IMR-90 (cell line): ENCODE data around the gene CKAP4. TPM values are rescaled to one million over a fixed set of nuclear protein-coding genes. Genes with fewer than 3 reads are reported as not detected.

Experiments used
- ATAC-seq: fragments of 200-7000 bp; cut with Tn5 transposase; 2 replicates; pipeline ENCODE4 v1.9.1; 2020; ENCODE audit warnings: low read depth, mild to moderate bottlenecking, moderate library complexity
- BruUV-seq: library from RNA; stranded (reverse); fragments of 400-500 nt; replicated peaks from 2 replicates; lab custom pipeline; 2021; lab: Mats Ljungman, UMichigan
- CTCF ChIA-PET: fragments of 300-600 bp; formaldehyde crosslinking; extraction: SDS; loops from one replicate; lab custom pipeline; 2021; ENCODE audit warnings: antibody characterized with exemption; lab: Yijun Ruan, JAX
- POLR2A ChIA-PET: fragments of 300-600 bp; sonication (Branson Sonifier 250); formaldehyde crosslinking; loops from one replicate; lab custom pipeline; 2022; ENCODE audit warnings: antibody characterized with exemption; ENCODE audit not compliant: unreplicated experiment; lab: Charles Lee
- DNase-seq: peaks from one replicate; pipeline ENCODE4 v3.0.0; 2013
- H2AFZ ChIP-seq: replicated peaks from 2 replicates; pipeline ENCODE3; 2013; ENCODE audit warnings: low read length, mild to moderate bottlenecking; ENCODE audit not compliant: poor library complexity
- H2AK5ac ChIP-seq: 2 replicates; pipeline ENCODE4 v1.6.1; 2013; ENCODE audit warnings: low read depth, low read length, inconsistent platforms
- H2AK9ac ChIP-seq: replicated peaks from 2 replicates; pipeline ENCODE3; 2013; ENCODE audit warnings: mild to moderate bottlenecking, low read depth, low read length, moderate library complexity; ENCODE audit not compliant: poor library complexity
- H2BK120ac ChIP-seq: 2 replicates; pipeline ENCODE4 v1.6.1; 2013; ENCODE audit warnings: low read depth, low read length, inconsistent platforms
- H2BK15ac ChIP-seq: 3 replicates; pipeline ENCODE4 v1.6.1; 2013; ENCODE audit warnings: low read depth, low read length, inconsistent platforms
- H2BK20ac ChIP-seq: 2 replicates; pipeline ENCODE4 v1.6.1; 2013; ENCODE audit warnings: low read depth, mild to moderate bottlenecking, inconsistent platforms, low read length, moderate library complexity
- H2BK5ac ChIP-seq: 2 replicates; pipeline ENCODE4 v1.6.1; 2013; ENCODE audit warnings: mild to moderate bottlenecking, low read depth, low read length, inconsistent platforms; ENCODE audit not compliant: poor library complexity, severe bottlenecking
- H3K14ac ChIP-seq: replicated peaks from 2 replicates; pipeline ENCODE4 v1.6.1; 2013; ENCODE audit warnings: low read depth, low read length, inconsistent platforms
- H3K18ac ChIP-seq: 2 replicates; pipeline ENCODE4 v1.6.1; 2013; ENCODE audit warnings: low read depth, low read length, control low read depth
- H3K23ac ChIP-seq: 2 replicates; pipeline ENCODE4 v1.6.1; 2013; ENCODE audit warnings: low read depth, low read length, inconsistent platforms
- H3K27ac ChIP-seq: 2 replicates; pipeline ENCODE4 v1.5.1; 2013; ENCODE audit warnings: mild to moderate bottlenecking, control low read depth, low read length; ENCODE audit not compliant: insufficient read depth
- H3K27me3 ChIP-seq: 2 replicates; pipeline ENCODE4 v1.6.1; 2013; ENCODE audit warnings: low read length; ENCODE audit not compliant: control insufficient read depth, insufficient read depth
- H3K36me3 ChIP-seq: 2 replicates; pipeline ENCODE4 v1.6.1; 2013; ENCODE audit warnings: low read length, mixed read lengths; ENCODE audit not compliant: control insufficient read depth, insufficient read depth
- H3K4ac ChIP-seq: 2 replicates; pipeline ENCODE4 v1.6.1; 2013; ENCODE audit warnings: low read depth, low read length, inconsistent platforms
- H3K4me1 ChIP-seq: 2 replicates; pipeline ENCODE4 v1.6.1; 2013; ENCODE audit warnings: low read length, mixed read lengths; ENCODE audit not compliant: control insufficient read depth, insufficient read depth
- H3K4me2 ChIP-seq: 2 replicates; pipeline ENCODE4 v1.6.1; 2013; ENCODE audit warnings: low read depth, mild to moderate bottlenecking, control low read depth, low read length, moderate library complexity
- H3K4me3 ChIP-seq: 2 replicates; pipeline ENCODE4 v1.5.1; 2013; ENCODE audit warnings: low read depth, mild to moderate bottlenecking, control low read depth, low read length, moderate library complexity; ENCODE audit not compliant: insufficient read depth
- H3K56ac ChIP-seq: 2 replicates; pipeline ENCODE4 v1.6.1; 2013; ENCODE audit warnings: low read length, inconsistent platforms; ENCODE audit not compliant: insufficient read depth; ENCODE audit errors: extremely low read depth
- H3K79me1 ChIP-seq, 2 experiments: 2 replicates each; pipeline ENCODE4 v1.6.1; 2013; ENCODE audit warnings: low read length in 2 of 2, inconsistent platforms in 1 of 2, low read depth in 1 of 2
- H3K9ac ChIP-seq: 2 replicates; pipeline ENCODE4 v1.6.1; 2013; ENCODE audit warnings: low read depth, low read length, control low read depth
- H3K9me1 ChIP-seq: 2 replicates; pipeline ENCODE4 v1.6.1; 2013; ENCODE audit warnings: low read length, inconsistent platforms; ENCODE audit not compliant: insufficient read depth
- H3K9me3 ChIP-seq: 2 replicates; pipeline ENCODE4 v1.6.1; 2013; ENCODE audit warnings: low read length; ENCODE audit not compliant: control insufficient read depth, insufficient read depth
- H4K20me1 ChIP-seq: 2 replicates; pipeline ENCODE4 v1.6.1; 2013; ENCODE audit warnings: low read length, inconsistent platforms; ENCODE audit not compliant: insufficient read depth
- H4K5ac ChIP-seq: 2 replicates; pipeline ENCODE4 v1.6.1; 2013; ENCODE audit warnings: mild to moderate bottlenecking, low read depth, low read length, control low read depth
- H4K8ac ChIP-seq, 2 experiments: 2 replicates each; pipeline ENCODE4 v1.6.1; 2013; ENCODE audit warnings: low read depth in 2 of 2, low read length in 2 of 2, control low read depth in 1 of 2, inconsistent platforms in 1 of 2
- H4K91ac ChIP-seq: 2 replicates; pipeline ENCODE4 v1.6.1; 2013; ENCODE audit warnings: low read depth, low read length, inconsistent platforms; ENCODE audit not compliant: insufficient read depth
- CTCF ChIP-seq: conservative IDR thresholded peaks from 2 replicates; pipeline ENCODE4 v1.5.1; 2012; ENCODE audit warnings: mild to moderate bottlenecking, low read depth, low read length, improper control_type of control experiment
- MAZ ChIP-seq: IDR thresholded peaks from 2 replicates; pipeline ENCODE4 v1.6.1; 2012; ENCODE audit warnings: low read depth, mild to moderate bottlenecking, low read length, improper control_type of control experiment, moderate library complexity, borderline replicate concordance
- NFE2L2 ChIP-seq: fragments of 150-350 bp; IDR thresholded peaks from 2 replicates; pipeline ENCODE4 v1.6.1; 2016; ENCODE audit warnings: low read depth, mild to moderate bottlenecking, low read length
- WGBS, 2 experiments: methylation state at CpG; one replicate each; pipeline versions ENCODE4 v1.1.5 to v1.1.7; 2013; ENCODE audit warnings: missing lambda C conversion rate in 2 of 2; ENCODE audit not compliant: insufficient read length in 1 of 2; ENCODE audit errors: extremely low coverage in 2 of 2; 5-methylcytosine and 5-hydroxymethylcytosine counted together
- dilution Hi-C: fragments of 300-500 bp; cut with HindIII; formaldehyde crosslinking; loops from one replicate; pipeline ENCODE4 v1.14.3; 2018; ENCODE audit warnings: low sequenced_read_pairs; ENCODE audit not compliant: unreplicated experiment
- in situ Hi-C: fragments of 300-500 bp; cut with MboI; formaldehyde crosslinking; loops from 3 replicates; pipeline ENCODE4 v1.14.3; 2019; ENCODE audit warnings: low sequenced_read_pairs, inconsistent platforms, mixed read lengths
- intact Hi-C: fragments of 100-400 bp; cut with micrococcal nuclease; formaldehyde crosslinking; loops from 2 replicates; pipeline ENCODE4 v1.10.0; 2022
- polyA plus RNA-seq, 3 experiments: library from polyadenylated mRNA; depleted of rRNA; stranded (reverse); fragments of >200 nt; gene quantifications; 2 replicates each; pipeline ENCODE4 v1.2.3, GENCODE V29; 2012; ENCODE audit warnings: low replicate concordance in 1 of 3
- total RNA-seq: library from RNA; depleted of rRNA; stranded (reverse); fragments of >200 nt; gene quantifications from 2 replicates; pipeline ENCODE4 v1.2.3, GENCODE V29; 2012

CKAP4 gene
- total and polyA plus RNA-seq, 2 of the 4 experiments (the other 2 are of a cell fraction), result 94.5 to 297 TPM

- Histone ChIP-seq H3K36me3 (no peaks in the 10 kb centered on the region), H2BK15ac (no peak overlapping the region), H2BK20ac (no peak overlapping the region; the same call in 1 of the 2 replicates), H3K23ac (no peak overlapping the region), H3K9me3 (peaks cover 6% of the 10 kb centered on the region), H3K79me1 (no peaks in the 10 kb centered on the region), H4K91ac (no peak overlapping the region), H3K56ac (no peak overlapping the region), H2AK5ac (0 out of 2 replicates have a peak overlapping the region, but pooled peaks have one; percentile 37), H3K4me3 (no peak overlapping the region), H3K4me1 (peaks cover 7% of the 10 kb centered on the region), H3K4ac (no peak overlapping the region), H2BK120ac (no peak overlapping the region), H2BK5ac (no peak overlapping the region), H2AFZ (no peak overlapping the region), H3K18ac (no peak overlapping the region), H3K27ac (no peak overlapping the region), H3K4me2 (no peak overlapping the region), H2AK9ac (no peak overlapping the region), H3K27me3 (no peaks in the 10 kb centered on the region; the same call in 1 of the 2 replicates), H3K9ac (no peak overlapping the region), H4K20me1 (no peaks in the 10 kb centered on the region), H3K9me1 (peaks cover 8% of the 10 kb centered on the region), H4K8ac (no peak overlapping the region), H3K14ac (no peak overlapping the region), H4K5ac (no peak overlapping the region)
- dilution Hi-C loops (no loop called here), intact Hi-C loops (loop anchor here (5.0 kb wide), 1 partner anchor 37 kb away; the partner anchor contains the start of gene CKAP4), in situ Hi-C loops (loop anchor here (5.0 kb wide), 1 partner anchor 32 kb away; no protein-coding TSS in a partner anchor)
- CTCF ChIA-PET, result interaction anchor here (0.9 kb wide), 1 partner anchor 58 kb away, joined by 3 read pairs; no protein-coding TSS in a partner anchor
- POLR2A ChIA-PET, result no interaction called here
- 80% methylated on average over 5 of the region's 10 CpGs; no CpG with 5 or more reads in 1 of the 2 experiments for whole genome bisulfite sequencing, 2 experiments
- ATAC-seq (no peak), DNase-seq (no peak)
- BruUV-seq, result no TSS peak
- no peak for TF ChIP-seq MAZ
- TF ChIP-seq NFE2L2, result no peak
- no peak for TF ChIP-seq CTCF
Observed at GRCh38 chr12:106284358-106285105, 36.7 kb upstream of the CKAP4 start.
